Body of pancreas (tissue), 4 donors: ENCODE data around the gene PADI6.

Experiments used
- CTCF ChIP-seq, 7 experiments: fragments of 450-650 bp in 4 of 7; fragments of 200-600 bp in 3 of 7; sonication (generic) in 3 of 7; IDR thresholded peaks; one replicate each; pipeline ENCODE4 v1.5.1; 2016 to 2019; ENCODE audit warnings: antibody characterized with exemption in 7 of 7
- POLR2A ChIP-seq, 3 donors: fragments of 450-650 bp; IDR thresholded peaks; one replicate each; pipeline ENCODE4 v1.6.1; 2016; ENCODE audit warnings: antibody characterized with exemption in 3 of 3, mild to moderate bottlenecking in 2 of 3

GRCh38 chr1:17440827-17441168, 68.8 kb downstream of the PADI6 start:
- TF ChIP-seq CTCF (IDR thresholded peaks at IDR 0.05) = no peak
- no peak for TF ChIP-seq POLR2A (IDR thresholded peaks at IDR 0.05)
